Ovary (tissue), 9 donors: Measurements from ENCODE around the gene UBE2D3. TPM values are rescaled to one million over a fixed set of nuclear protein-coding genes. Genes with fewer than 3 reads are reported as not detected.

Source experiments
- DNase-seq, 5 donors: peaks; one replicate each; pipeline ENCODE4 v3.0.0-alpha.2; 2019 to 2020
- H3K27ac ChIP-seq, 2 donors: fragments of 200-600 bp; one replicate each; pipeline versions ENCODE4 v1.5.1 to v1.8.0; 2019 to 2022
- H3K27me3 ChIP-seq: fragments of 200-600 bp; one replicate; pipeline ENCODE4 v1.8.0; 2022
- H3K36me3 ChIP-seq: fragments of 200-600 bp; sonication (generic); one replicate; pipeline ENCODE4 v1.5.1; 2019
- H3K4me1 ChIP-seq: one replicate; pipeline ENCODE4 v1.8.1; 2013; ENCODE audit warnings: mild to moderate bottlenecking, moderate library complexity; ENCODE audit not compliant: insufficient read depth
- H3K4me3 ChIP-seq: fragments of 200-600 bp; sonication (generic); one replicate; pipeline ENCODE4 v1.5.1; 2017
- H3K9me3 ChIP-seq, 2 donors: fragments of 200-600 bp in 1 of 2; sonication (generic) in 1 of 2; one replicate each; pipeline versions ENCODE4 v1.5.1 to v1.8.1; 2013 to 2019; ENCODE audit warnings: mild to moderate bottlenecking in 1 of 2, moderate library complexity in 1 of 2
- EP300 ChIP-seq: sonication (generic); formaldehyde crosslinking; IDR thresholded peaks from one replicate; pipeline ENCODE4 v1.6.1; 2017; ENCODE audit warnings: antibody characterized with exemption
- POLR2A ChIP-seq: fragments of 450-650 bp; IDR thresholded peaks from one replicate; pipeline ENCODE4 v1.6.1; 2017; ENCODE audit warnings: antibody characterized with exemption, mild to moderate bottlenecking, moderate library complexity
- WGBS, 3 donors: extraction: QIAGEN DNeasy Blood & Tissue Kit in 1 of 3; methylation state at CpG; one replicate each; pipeline versions ENCODE4 v1.1.5 to v1.1.7; 2013 to 2017; 5-methylcytosine and 5-hydroxymethylcytosine counted together
- intact Hi-C, 4 donors: fragments of 100-400 bp; cut with DNase I; formaldehyde crosslinking; loops; one replicate each; pipeline versions ENCODE4 v1.11.0 to v1.15.1; 2022 to 2023
- polyA plus RNA-seq, 2 donors: library from polyadenylated mRNA; stranded (reverse); fragments of 200-250 nt in 1 of 2; fragments of 350-450 nt in 1 of 2; fragmentation: Illumina TruSeq in 1 of 2; extraction: RNeasy Lipid Tissue Mini Kit (QIAGEN cat#74804) in 1 of 2; gene quantifications; one replicate each; pipeline ENCODE4 v1.2.3, GENCODE V29; 2013 to 2014
- small RNA-seq: library from RNA; depleted of rRNA; stranded (forward); fragments of <200 nt; gene quantifications from one replicate; pipeline ENCODE3, GENCODE V24; 2016
- total RNA-seq, 7 donors: library from RNA; depleted of rRNA in 2 of 7; stranded (reverse); fragments of >200 nt in 2 of 7; fragmentation: NEBNext Ultra II Directional in 3 of 7; extraction: Animal tissue kit (Norgen Biotek cat#: 25700) in 3 of 7; gene quantifications; one replicate each; pipeline versions ENCODE4 v1.1.0 to v1.2.4, GENCODE V29; 2016 to 2023
- TF ChIP-seq, protein P1 (sequence below), 3 donors: fragments of 450-650 bp in 2 of 3; fragments of 200-600 bp in 1 of 3; IDR thresholded peaks; one replicate each; pipeline versions ENCODE4 v1.5.1 to v1.8.0; 2016 to 2022; ENCODE audit warnings: antibody characterized with exemption in 3 of 3, mild to moderate bottlenecking in 1 of 3
- donor health status: DM: no; HTN: no; CAD: no; lungs with moderate emphysema.
- donor health status: DM: no; HTN: no; CAD: no.
- donor health status: Bipolar disorder and iron deficiency.
- donor health status: DM: yes; HTN: yes; CAD: no.
- donor health status: DM: no; HTN: no; CAD: no.
- donor health status: DM: yes; HTN: yes; CAD: no.

The UBE2D3 gene
- total and polyA plus RNA-seq, 9 donors: 163 to 347 (median 258) TPM

- intact Hi-C loops: no loop called here
- no peaks in the 10 kb centered on the region for H3K27me3 ChIP-seq
- TF ChIP-seq EP300: no peak
- TF ChIP-seq POLR2A: no peak
- TF ChIP-seq, protein P1, sequence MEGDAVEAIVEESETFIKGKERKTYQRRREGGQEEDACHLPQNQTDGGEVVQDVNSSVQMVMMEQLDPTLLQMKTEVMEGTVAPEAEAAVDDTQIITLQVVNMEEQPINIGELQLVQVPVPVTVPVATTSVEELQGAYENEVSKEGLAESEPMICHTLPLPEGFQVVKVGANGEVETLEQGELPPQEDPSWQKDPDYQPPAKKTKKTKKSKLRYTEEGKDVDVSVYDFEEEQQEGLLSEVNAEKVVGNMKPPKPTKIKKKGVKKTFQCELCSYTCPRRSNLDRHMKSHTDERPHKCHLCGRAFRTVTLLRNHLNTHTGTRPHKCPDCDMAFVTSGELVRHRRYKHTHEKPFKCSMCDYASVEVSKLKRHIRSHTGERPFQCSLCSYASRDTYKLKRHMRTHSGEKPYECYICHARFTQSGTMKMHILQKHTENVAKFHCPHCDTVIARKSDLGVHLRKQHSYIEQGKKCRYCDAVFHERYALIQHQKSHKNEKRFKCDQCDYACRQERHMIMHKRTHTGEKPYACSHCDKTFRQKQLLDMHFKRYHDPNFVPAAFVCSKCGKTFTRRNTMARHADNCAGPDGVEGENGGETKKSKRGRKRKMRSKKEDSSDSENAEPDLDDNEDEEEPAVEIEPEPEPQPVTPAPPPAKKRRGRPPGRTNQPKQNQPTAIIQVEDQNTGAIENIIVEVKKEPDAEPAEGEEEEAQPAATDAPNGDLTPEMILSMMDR (IDR thresholded peaks at IDR 0.05): no peak
- 53 to 78% (median 59%) methylated on average over 1 of the region's 1 CpG for WGBS, 3 donors
- DNase-seq: no peak
- no peak overlapping the region for H3K27ac ChIP-seq
- H3K4me1 ChIP-seq: no peaks in the 10 kb centered on the region
- H3K36me3 ChIP-seq: no peaks in the 10 kb centered on the region
- no peak overlapping the region for H3K4me3 ChIP-seq
- no peaks in the 10 kb centered on the region for H3K9me3 ChIP-seq
Measured at GRCh38 chr4:102757681-102758080, 69.7 kb downstream of the UBE2D3 start.

DNA sequence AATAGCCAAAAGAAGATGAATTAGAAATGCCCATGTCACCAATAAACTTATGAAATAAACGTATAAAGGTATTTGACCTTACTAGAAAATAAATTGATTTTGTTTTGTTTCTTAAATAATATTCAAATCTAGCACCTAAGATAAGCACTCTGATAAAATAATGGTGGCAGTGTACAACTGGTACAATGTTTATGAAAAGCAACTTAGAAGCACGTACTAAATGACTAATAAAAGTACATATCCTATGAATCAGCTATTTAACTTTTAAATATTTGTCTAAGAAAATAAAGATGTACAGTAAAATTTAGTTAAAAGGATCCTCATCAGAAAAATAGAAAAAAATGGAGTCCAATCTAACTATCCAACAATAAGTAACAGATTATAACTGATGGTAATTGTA, 73.3 kb downstream of the UBE2D3 start:
- 86 to 94% (median 90%) methylated on average over 2 of the region's 2 CpGs for WGBS, 3 donors
- TF ChIP-seq EP300 (no peak), POLR2A (no peak)
- TF ChIP-seq, protein P1 (IDR thresholded peaks at IDR 0.05): no peak
- intact Hi-C loops: no loop called here
- DNase-seq: no peak
- Histone ChIP-seq H3K9me3 (no peaks in the 10 kb centered on the region), H3K27me3 (no peaks in the 10 kb centered on the region), H3K27ac (no peak overlapping the region), H3K36me3 (no peaks in the 10 kb centered on the region), H3K4me1 (no peaks in the 10 kb centered on the region), H3K4me3 (no peak overlapping the region)

- H3K27me3 ChIP-seq: no peaks in the 10 kb centered on the region
- 85 to 89% (median 87%) methylated on average over 4 of the region's 4 CpGs for WGBS, 3 donors
- no peak overlapping the region for H3K4me3 ChIP-seq
- H3K36me3 ChIP-seq: no peaks in the 10 kb centered on the region
- H3K27ac ChIP-seq: no peak overlapping the region
- no peak for DNase-seq
- H3K4me1 ChIP-seq: no peaks in the 10 kb centered on the region
- TF ChIP-seq, protein P1 (IDR thresholded peaks at IDR 0.05): no peak
- TF ChIP-seq POLR2A (no peak), EP300 (no peak)
- no peaks in the 10 kb centered on the region for H3K9me3 ChIP-seq
- intact Hi-C loops: no loop called here
Measured at GRCh38 chr4:102751941-102752340, 75.4 kb downstream of the UBE2D3 start.

Small RNAs within 50 kb of the gene (small RNA-seq; reads per million reads assigned to genes)
- not detected for gene RNU7-151P

Other genes with a start within 250 kb of the UBE2D3 start
- 10 to 100 TPM; 21.9 to 30.1 (median 24.5) TPM for gene MANBA, start 66.6 kb downstream of the UBE2D3 start, total RNA-seq
- gene MANBA, start 66.6 kb downstream of the UBE2D3 start, polyA plus RNA-seq: 10 to 100 TPM; 15.6 to 32.7 TPM
- gene CISD2, start 41.4 kb upstream of the UBE2D3 start, total RNA-seq: 10 to 100 TPM in 6 of 7 donors, 1 to 10 TPM in 1; 7.9 to 22.7 (median 19.1) TPM
- 10 to 100 TPM; 13.6 to 27.1 TPM for gene CISD2, start 41.4 kb upstream of the UBE2D3 start, polyA plus RNA-seq
- gene SLC9B1, start 192.2 kb upstream of the UBE2D3 start, total RNA-seq: 1 to 10 TPM in 6 of 7 donors, under 1 TPM in 1; 0.83 to 3.8 (median 2.5) TPM
- 1 to 10 TPM; 1.0 to 1.1 TPM for gene SLC9B1, start 192.2 kb upstream of the UBE2D3 start, polyA plus RNA-seq
- gene SLC9B2, start 249.2 kb upstream of the UBE2D3 start, total RNA-seq: 10 to 100 TPM; 11.2 to 19.2 (median 17.0) TPM
- gene SLC9B2, start 249.2 kb upstream of the UBE2D3 start, polyA plus RNA-seq: 10 to 100 TPM; 11.0 to 17.0 TPM